ENCODE results near the gene TMEM198. TPM values are rescaled to one million over a fixed set of nuclear protein-coding genes. Genes with fewer than 3 reads are reported as not detected.

The TMEM198 gene
- total and polyA plus RNA-seq, 9 of the 15 experiments (the other 6 are each of a cell fraction or from before 2014, with no cell fraction given): 0.03 to 3.8 (median 1.0) TPM

DNA sequence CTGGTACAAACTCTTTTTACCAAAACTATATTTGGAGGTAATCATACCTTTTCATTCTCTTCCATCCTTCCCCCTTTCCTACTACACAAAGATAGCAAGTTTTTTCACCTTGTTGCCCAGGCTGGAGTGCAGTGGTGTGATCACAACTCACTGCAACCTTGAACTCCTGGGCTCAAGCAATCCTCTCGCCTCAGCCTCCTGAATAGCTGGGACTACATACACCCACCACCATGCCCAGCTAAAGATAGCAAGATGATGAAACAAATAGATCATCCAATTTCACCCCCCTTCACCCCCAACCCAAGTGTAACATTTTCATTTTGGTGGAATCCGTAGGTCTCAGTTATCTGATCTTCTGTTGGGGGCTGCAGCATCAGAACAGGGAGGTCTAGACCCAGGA lies 49.3 kb downstream of the TMEM198 start (continued):
- TF ChIP-seq, protein P1, sequence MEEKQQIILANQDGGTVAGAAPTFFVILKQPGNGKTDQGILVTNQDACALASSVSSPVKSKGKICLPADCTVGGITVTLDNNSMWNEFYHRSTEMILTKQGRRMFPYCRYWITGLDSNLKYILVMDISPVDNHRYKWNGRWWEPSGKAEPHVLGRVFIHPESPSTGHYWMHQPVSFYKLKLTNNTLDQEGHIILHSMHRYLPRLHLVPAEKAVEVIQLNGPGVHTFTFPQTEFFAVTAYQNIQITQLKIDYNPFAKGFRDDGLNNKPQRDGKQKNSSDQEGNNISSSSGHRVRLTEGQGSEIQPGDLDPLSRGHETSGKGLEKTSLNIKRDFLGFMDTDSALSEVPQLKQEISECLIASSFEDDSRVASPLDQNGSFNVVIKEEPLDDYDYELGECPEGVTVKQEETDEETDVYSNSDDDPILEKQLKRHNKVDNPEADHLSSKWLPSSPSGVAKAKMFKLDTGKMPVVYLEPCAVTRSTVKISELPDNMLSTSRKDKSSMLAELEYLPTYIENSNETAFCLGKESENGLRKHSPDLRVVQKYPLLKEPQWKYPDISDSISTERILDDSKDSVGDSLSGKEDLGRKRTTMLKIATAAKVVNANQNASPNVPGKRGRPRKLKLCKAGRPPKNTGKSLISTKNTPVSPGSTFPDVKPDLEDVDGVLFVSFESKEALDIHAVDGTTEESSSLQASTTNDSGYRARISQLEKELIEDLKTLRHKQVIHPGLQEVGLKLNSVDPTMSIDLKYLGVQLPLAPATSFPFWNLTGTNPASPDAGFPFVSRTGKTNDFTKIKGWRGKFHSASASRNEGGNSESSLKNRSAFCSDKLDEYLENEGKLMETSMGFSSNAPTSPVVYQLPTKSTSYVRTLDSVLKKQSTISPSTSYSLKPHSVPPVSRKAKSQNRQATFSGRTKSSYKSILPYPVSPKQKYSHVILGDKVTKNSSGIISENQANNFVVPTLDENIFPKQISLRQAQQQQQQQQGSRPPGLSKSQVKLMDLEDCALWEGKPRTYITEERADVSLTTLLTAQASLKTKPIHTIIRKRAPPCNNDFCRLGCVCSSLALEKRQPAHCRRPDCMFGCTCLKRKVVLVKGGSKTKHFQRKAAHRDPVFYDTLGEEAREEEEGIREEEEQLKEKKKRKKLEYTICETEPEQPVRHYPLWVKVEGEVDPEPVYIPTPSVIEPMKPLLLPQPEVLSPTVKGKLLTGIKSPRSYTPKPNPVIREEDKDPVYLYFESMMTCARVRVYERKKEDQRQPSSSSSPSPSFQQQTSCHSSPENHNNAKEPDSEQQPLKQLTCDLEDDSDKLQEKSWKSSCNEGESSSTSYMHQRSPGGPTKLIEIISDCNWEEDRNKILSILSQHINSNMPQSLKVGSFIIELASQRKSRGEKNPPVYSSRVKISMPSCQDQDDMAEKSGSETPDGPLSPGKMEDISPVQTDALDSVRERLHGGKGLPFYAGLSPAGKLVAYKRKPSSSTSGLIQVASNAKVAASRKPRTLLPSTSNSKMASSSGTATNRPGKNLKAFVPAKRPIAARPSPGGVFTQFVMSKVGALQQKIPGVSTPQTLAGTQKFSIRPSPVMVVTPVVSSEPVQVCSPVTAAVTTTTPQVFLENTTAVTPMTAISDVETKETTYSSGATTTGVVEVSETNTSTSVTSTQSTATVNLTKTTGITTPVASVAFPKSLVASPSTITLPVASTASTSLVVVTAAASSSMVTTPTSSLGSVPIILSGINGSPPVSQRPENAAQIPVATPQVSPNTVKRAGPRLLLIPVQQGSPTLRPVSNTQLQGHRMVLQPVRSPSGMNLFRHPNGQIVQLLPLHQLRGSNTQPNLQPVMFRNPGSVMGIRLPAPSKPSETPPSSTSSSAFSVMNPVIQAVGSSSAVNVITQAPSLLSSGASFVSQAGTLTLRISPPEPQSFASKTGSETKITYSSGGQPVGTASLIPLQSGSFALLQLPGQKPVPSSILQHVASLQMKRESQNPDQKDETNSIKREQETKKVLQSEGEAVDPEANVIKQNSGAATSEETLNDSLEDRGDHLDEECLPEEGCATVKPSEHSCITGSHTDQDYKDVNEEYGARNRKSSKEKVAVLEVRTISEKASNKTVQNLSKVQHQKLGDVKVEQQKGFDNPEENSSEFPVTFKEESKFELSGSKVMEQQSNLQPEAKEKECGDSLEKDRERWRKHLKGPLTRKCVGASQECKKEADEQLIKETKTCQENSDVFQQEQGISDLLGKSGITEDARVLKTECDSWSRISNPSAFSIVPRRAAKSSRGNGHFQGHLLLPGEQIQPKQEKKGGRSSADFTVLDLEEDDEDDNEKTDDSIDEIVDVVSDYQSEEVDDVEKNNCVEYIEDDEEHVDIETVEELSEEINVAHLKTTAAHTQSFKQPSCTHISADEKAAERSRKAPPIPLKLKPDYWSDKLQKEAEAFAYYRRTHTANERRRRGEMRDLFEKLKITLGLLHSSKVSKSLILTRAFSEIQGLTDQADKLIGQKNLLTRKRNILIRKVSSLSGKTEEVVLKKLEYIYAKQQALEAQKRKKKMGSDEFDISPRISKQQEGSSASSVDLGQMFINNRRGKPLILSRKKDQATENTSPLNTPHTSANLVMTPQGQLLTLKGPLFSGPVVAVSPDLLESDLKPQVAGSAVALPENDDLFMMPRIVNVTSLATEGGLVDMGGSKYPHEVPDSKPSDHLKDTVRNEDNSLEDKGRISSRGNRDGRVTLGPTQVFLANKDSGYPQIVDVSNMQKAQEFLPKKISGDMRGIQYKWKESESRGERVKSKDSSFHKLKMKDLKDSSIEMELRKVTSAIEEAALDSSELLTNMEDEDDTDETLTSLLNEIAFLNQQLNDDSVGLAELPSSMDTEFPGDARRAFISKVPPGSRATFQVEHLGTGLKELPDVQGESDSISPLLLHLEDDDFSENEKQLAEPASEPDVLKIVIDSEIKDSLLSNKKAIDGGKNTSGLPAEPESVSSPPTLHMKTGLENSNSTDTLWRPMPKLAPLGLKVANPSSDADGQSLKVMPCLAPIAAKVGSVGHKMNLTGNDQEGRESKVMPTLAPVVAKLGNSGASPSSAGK (IDR thresholded peaks at IDR 0.05): no peak
- TF ChIP-seq NFE2L1 (tag; IDR thresholded peaks at IDR 0.05; ENCODE audit: borderline replicate concordance, low read depth): no peak
- TF ChIP-seq ZNF77 (CRISPR knock-in tag; IDR thresholded peaks at IDR 0.05): no peak
- TF ChIP-seq GABPB2 (CRISPR knock-in tag; conservative IDR thresholded peaks at IDR 0.05): no peak

Measured in K562 (cell line).